ENCODE measurements around the gene IGSF9.

The IGSF9 gene

DNA sequence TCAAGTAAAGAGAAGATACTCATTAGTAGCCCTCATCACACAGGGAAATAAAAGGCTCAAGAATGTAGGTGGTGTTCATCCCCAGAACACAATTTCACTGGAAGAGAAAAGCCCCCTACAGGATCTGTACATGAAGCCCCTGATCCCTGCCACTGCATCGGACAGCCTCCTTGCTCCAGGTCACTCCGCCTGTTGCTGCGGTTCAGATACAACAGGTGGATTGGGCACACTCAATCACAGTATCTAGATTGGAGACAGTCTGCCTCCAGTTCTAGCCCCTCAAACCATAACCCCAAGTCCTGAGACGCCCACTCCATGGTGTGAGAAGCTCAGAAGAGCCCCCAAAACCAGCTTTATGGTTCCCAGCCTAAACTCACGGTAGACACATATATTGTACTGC lies 7.5 kb upstream of the IGSF9 start:
- Histone ChIP-seq H3K79me2 (ENCODE audit: low read length) (no peaks in the 10 kb centered on the region), H3K9me3 (ENCODE audit: insufficient read depth, low read length) (no peaks in the 10 kb centered on the region), H3K36me3 (replicated peaks; ENCODE audit: low read depth, low read length) (no peaks in the 10 kb centered on the region), H3K4me1 (ENCODE audit: low read length) (peaks cover 18% of the 10 kb centered on the region), H3K4me3 (ENCODE audit: low read length) (no peak overlapping the region), H2AFZ (ENCODE audit: low read depth, low read length) (no peak overlapping the region), H4K20me1 (ENCODE audit: insufficient read depth, low read length) (no peaks in the 10 kb centered on the region), H3K27me3 (ENCODE audit: low read depth, low read length) (peaks cover 14% of the 10 kb centered on the region; the same call in 1 of the 2 replicates), H3K9ac (ENCODE audit: low read length) (no peak overlapping the region), H3K27ac (ENCODE audit: low read length) (no peak overlapping the region), H3K4me2 (ENCODE audit: low read length) (no peak overlapping the region)
- TF ChIP-seq CTCF (IDR thresholded peaks at IDR 0.05; ENCODE audit: low read depth, low read length) = no peak
- no peak for TF ChIP-seq EZH2phosphoT487 (IDR thresholded peaks at IDR 0.05; ENCODE audit: low read depth)

- Histone ChIP-seq H3K9ac (ENCODE audit: low read length) (no peak overlapping the region), H4K20me1 (ENCODE audit: insufficient read depth, low read length) (no peaks in the 10 kb centered on the region), H3K79me2 (ENCODE audit: low read length) (no peaks in the 10 kb centered on the region), H3K9me3 (ENCODE audit: insufficient read depth, low read length) (no peaks in the 10 kb centered on the region), H3K4me1 (ENCODE audit: low read length) (peaks cover 13% of the 10 kb centered on the region), H3K36me3 (replicated peaks; ENCODE audit: low read depth, low read length) (no peaks in the 10 kb centered on the region), H2AFZ (ENCODE audit: low read depth, low read length) (no peak overlapping the region), H3K27ac (ENCODE audit: low read length) (no peak overlapping the region), H3K27me3 (ENCODE audit: low read depth, low read length) (peaks cover 14% of the 10 kb centered on the region; the same call in 1 of the 2 replicates), H3K4me2 (ENCODE audit: low read length) (no peak overlapping the region), H3K4me3 (ENCODE audit: low read length) (no peak overlapping the region)
- TF ChIP-seq EZH2phosphoT487 (IDR thresholded peaks at IDR 0.05; ENCODE audit: low read depth) (no peak), CTCF (IDR thresholded peaks at IDR 0.05; ENCODE audit: low read depth, low read length) (no peak)
Observed at GRCh38 chr1:159951551-159951950, 6.1 kb upstream of the IGSF9 start.

GRCh38 chr1:159951016-159951415 lies 5.6 kb upstream of the IGSF9 start:
- H3K27ac ChIP-seq (ENCODE audit: low read length) = no peak overlapping the region
- peaks cover 18% of the 10 kb centered on the region for H3K4me1 ChIP-seq (ENCODE audit: low read length)
- H3K4me2 ChIP-seq (ENCODE audit: low read length) = no peak overlapping the region
- no peak overlapping the region for H3K4me3 ChIP-seq (ENCODE audit: low read length)
- H3K9me3 ChIP-seq (ENCODE audit: insufficient read depth, low read length) = no peaks in the 10 kb centered on the region
- H3K79me2 ChIP-seq (ENCODE audit: low read length) = no peaks in the 10 kb centered on the region
- H4K20me1 ChIP-seq (ENCODE audit: insufficient read depth, low read length) = no peaks in the 10 kb centered on the region
- TF ChIP-seq CTCF (IDR thresholded peaks at IDR 0.05; ENCODE audit: low read depth, low read length) (no peak), EZH2phosphoT487 (IDR thresholded peaks at IDR 0.05; ENCODE audit: low read depth) (no peak)
- H2AFZ ChIP-seq (ENCODE audit: low read depth, low read length) = no peak overlapping the region
- H3K27me3 ChIP-seq (ENCODE audit: low read depth, low read length) = peaks cover 14% of the 10 kb centered on the region; the same call in 1 of the 2 replicates
- H3K36me3 ChIP-seq (replicated peaks; ENCODE audit: low read depth, low read length) = no peaks in the 10 kb centered on the region
- no peak overlapping the region for H3K9ac ChIP-seq (ENCODE audit: low read length)

- no peaks in the 10 kb centered on the region for H4K20me1 ChIP-seq (ENCODE audit: insufficient read depth, low read length)
- H3K4me3 ChIP-seq (ENCODE audit: low read length) = no peak overlapping the region
- H3K9me3 ChIP-seq (ENCODE audit: insufficient read depth, low read length) = no peaks in the 10 kb centered on the region
- H3K27me3 ChIP-seq (ENCODE audit: low read depth, low read length) = peaks cover 14% of the 10 kb centered on the region; the same call in 1 of the 2 replicates
- peaks cover 21% of the 10 kb centered on the region for H3K4me1 ChIP-seq (ENCODE audit: low read length)
- no peak overlapping the region for H3K9ac ChIP-seq (ENCODE audit: low read length)
- H2AFZ ChIP-seq (ENCODE audit: low read depth, low read length) = no peak overlapping the region
- no peak overlapping the region for H3K4me2 ChIP-seq (ENCODE audit: low read length)
- TF ChIP-seq EZH2phosphoT487 (IDR thresholded peaks at IDR 0.05; ENCODE audit: low read depth) = no peak
- no peak for TF ChIP-seq CTCF (IDR thresholded peaks at IDR 0.05; ENCODE audit: low read depth, low read length)
- no peaks in the 10 kb centered on the region for H3K36me3 ChIP-seq (replicated peaks; ENCODE audit: low read depth, low read length)
- H3K27ac ChIP-seq (ENCODE audit: low read length) = no peak overlapping the region
- H3K79me2 ChIP-seq (ENCODE audit: low read length) = no peaks in the 10 kb centered on the region
Observed at GRCh38 chr1:159949981-159950381, 4.6 kb upstream of the IGSF9 start.
